DOHH2 (cell line): ENCODE measurements around the gene LIPC.

ENCODE experiments used
- H3F3A ChIP-seq: fragments of 200-600 bp; sonication (generic), shearing (Covaris generic); 2 replicates; pipeline ENCODE4 v1.6.0; 2016; ENCODE audit warnings: antibody characterized with exemption, mild to moderate bottlenecking; ENCODE audit not compliant: control insufficient read depth, insufficient read depth
- H3K27ac ChIP-seq: fragments of 200-600 bp; sonication (generic); 2 replicates; pipeline ENCODE4 v1.5.1; 2014; ENCODE audit warnings: low read depth, mild to moderate bottlenecking, low read length, moderate library complexity
- H3K27me3 ChIP-seq: fragments of 200-600 bp; sonication (generic); 2 replicates; pipeline ENCODE4 v1.6.1; 2014; ENCODE audit warnings: mild to moderate bottlenecking, low read length, mixed read lengths; ENCODE audit not compliant: control insufficient read depth
- H3K36me3 ChIP-seq: fragments of 200-600 bp; sonication (generic); 2 replicates; pipeline ENCODE4 v1.6.1; 2014; ENCODE audit warnings: mild to moderate bottlenecking, low read length, moderate library complexity, mixed read lengths; ENCODE audit not compliant: control insufficient read depth
- H3K4me1 ChIP-seq: fragments of 200-600 bp; sonication (generic); 2 replicates; pipeline ENCODE4 v1.6.1; 2014; ENCODE audit warnings: mild to moderate bottlenecking, low read length, mixed read lengths; ENCODE audit not compliant: control insufficient read depth
- H3K4me2 ChIP-seq: fragments of 200-600 bp; sonication (generic); 2 replicates; pipeline ENCODE4 v1.6.0; 2014; ENCODE audit warnings: mild to moderate bottlenecking, low read length, moderate library complexity
- H3K4me3 ChIP-seq: fragments of 200-600 bp; sonication (generic); 2 replicates; pipeline ENCODE4 v1.5.1; 2014; ENCODE audit warnings: mild to moderate bottlenecking, low read length, mixed read lengths
- H3K79me2 ChIP-seq: fragments of 200-600 bp; sonication (generic); 2 replicates; pipeline ENCODE4 v1.6.1; 2014; ENCODE audit warnings: mild to moderate bottlenecking, low read length, mixed read lengths; ENCODE audit not compliant: control insufficient read depth
- H3K9me2 ChIP-seq: fragments of 200-600 bp; sonication (generic); replicated peaks from 2 replicates; pipeline ENCODE4 v1.6.1; 2014; ENCODE audit warnings: mild to moderate bottlenecking, low read length, mixed read lengths; ENCODE audit not compliant: control insufficient read depth
- H3K9me3 ChIP-seq: fragments of 200-600 bp; sonication (generic); 2 replicates; pipeline ENCODE4 v1.6.1; 2014; ENCODE audit warnings: antibody characterized with exemption, low read length, mixed read lengths; ENCODE audit not compliant: control insufficient read depth, insufficient read depth
- H4K20me1 ChIP-seq: fragments of 200-600 bp; sonication (generic); 2 replicates; pipeline ENCODE4 v1.6.0; 2014; ENCODE audit warnings: low read depth, mild to moderate bottlenecking, antibody characterized with exemption, low read length, moderate library complexity; ENCODE audit not compliant: control insufficient read depth, insufficient read depth
- EZH2phosphoT487 ChIP-seq: fragments of 200-600 bp; sonication (generic); IDR thresholded peaks from 2 replicates; pipeline ENCODE4 v1.6.1; 2017; ENCODE audit warnings: borderline replicate concordance, mild to moderate bottlenecking, antibody characterized with exemption, low read length, moderate library complexity, mixed read lengths
- TF ChIP-seq, protein P1 (sequence below): fragments of 200-600 bp; sonication (generic); IDR thresholded peaks from one replicate; pipeline ENCODE4 v1.5.1; 2014; ENCODE audit warnings: antibody characterized with exemption, mild to moderate bottlenecking, low read depth, low read length; ENCODE audit not compliant: poor library complexity, severe bottlenecking

Gene LIPC

DNA sequence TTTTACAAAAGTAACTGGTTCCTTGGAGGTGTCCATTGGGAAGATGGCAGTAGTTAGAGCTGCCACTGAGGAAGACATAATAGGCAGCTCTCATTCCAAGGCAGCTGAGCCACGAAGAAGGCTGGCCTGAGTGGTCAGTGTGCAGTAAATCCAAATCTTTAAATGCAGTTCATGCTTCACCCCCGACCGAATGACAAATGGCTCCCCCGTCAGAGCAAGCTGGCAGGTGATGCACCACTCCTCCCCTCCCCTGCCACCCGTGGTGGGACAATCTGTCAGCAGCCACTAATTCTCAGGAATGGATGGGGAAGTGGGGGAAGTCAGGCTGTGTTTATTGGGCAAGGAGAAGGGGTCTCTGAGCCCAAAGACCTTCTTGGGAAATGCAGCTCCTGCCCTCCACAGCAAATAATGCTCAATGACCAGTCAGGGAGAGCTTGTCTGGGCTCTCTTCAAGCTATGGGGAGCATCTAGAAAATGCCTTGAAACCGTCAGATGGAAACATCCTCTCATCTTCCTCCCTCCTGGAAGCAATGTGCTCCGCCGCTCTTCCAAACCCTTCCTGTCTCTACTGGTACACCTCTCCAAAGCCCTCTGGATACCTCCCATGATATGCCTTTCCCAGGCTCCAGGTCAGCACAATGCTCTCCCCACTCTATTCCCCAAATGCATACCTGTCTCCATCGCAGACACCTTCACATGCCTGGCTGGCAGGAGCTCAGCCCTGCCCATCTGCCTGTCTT is 65.4 kb downstream of the LIPC start:
- Histone ChIP-seq H3K27me3 (peaks cover 15% of the 10 kb centered on the region), H3K36me3 (no peaks in the 10 kb centered on the region), H4K20me1 (no peaks in the 10 kb centered on the region), H3K27ac (no peak overlapping the region), H3K4me3 (no peak overlapping the region), H3K9me3 (no peaks in the 10 kb centered on the region), H3F3A (no peaks in the 10 kb centered on the region), H3K9me2 (no peaks in the 10 kb centered on the region), H3K4me1 (no peaks in the 10 kb centered on the region), H3K79me2 (no peaks in the 10 kb centered on the region), H3K4me2 (no peak overlapping the region)
- TF ChIP-seq, protein P1, sequence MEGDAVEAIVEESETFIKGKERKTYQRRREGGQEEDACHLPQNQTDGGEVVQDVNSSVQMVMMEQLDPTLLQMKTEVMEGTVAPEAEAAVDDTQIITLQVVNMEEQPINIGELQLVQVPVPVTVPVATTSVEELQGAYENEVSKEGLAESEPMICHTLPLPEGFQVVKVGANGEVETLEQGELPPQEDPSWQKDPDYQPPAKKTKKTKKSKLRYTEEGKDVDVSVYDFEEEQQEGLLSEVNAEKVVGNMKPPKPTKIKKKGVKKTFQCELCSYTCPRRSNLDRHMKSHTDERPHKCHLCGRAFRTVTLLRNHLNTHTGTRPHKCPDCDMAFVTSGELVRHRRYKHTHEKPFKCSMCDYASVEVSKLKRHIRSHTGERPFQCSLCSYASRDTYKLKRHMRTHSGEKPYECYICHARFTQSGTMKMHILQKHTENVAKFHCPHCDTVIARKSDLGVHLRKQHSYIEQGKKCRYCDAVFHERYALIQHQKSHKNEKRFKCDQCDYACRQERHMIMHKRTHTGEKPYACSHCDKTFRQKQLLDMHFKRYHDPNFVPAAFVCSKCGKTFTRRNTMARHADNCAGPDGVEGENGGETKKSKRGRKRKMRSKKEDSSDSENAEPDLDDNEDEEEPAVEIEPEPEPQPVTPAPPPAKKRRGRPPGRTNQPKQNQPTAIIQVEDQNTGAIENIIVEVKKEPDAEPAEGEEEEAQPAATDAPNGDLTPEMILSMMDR, result no peak
- TF ChIP-seq EZH2phosphoT487, result no peak

GRCh38 chr15:58498821-58499580 is 67.2 kb downstream of the LIPC start:
- H3K4me1 ChIP-seq, result no peaks in the 10 kb centered on the region
- no peaks in the 10 kb centered on the region for H3F3A ChIP-seq
- H3K79me2 ChIP-seq, result no peaks in the 10 kb centered on the region
- H3K27ac ChIP-seq, result no peak overlapping the region
- H3K36me3 ChIP-seq, result no peaks in the 10 kb centered on the region
- H3K9me3 ChIP-seq, result no peaks in the 10 kb centered on the region
- H3K4me2 ChIP-seq, result no peak overlapping the region
- no peak for TF ChIP-seq EZH2phosphoT487
- TF ChIP-seq, protein P1, result no peak
- no peak overlapping the region for H3K4me3 ChIP-seq
- no peaks in the 10 kb centered on the region for H3K9me2 ChIP-seq
- H4K20me1 ChIP-seq, result no peaks in the 10 kb centered on the region
- H3K27me3 ChIP-seq, result peaks cover 15% of the 10 kb centered on the region

DNA sequence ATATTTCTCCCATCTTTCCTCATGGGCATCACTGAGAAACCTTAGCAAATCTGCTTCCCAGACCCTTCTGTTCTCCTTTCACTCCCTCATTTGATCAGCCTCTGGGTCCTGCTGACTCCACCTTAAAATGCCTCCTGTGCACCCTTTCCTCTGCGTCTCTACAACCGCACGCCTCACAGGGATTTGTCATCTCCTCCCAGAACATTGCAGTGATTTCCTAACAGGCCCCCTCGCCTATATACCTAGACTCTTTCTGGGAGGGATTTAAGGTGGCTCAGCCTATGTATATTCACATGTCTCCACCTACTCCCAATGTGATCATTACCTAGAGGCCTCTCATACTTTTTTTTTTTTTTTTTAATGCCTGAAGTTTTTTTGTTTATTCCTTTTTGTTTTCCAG is 69.2 kb downstream of the LIPC start:
- no peaks in the 10 kb centered on the region for H3K36me3 ChIP-seq
- H3K9me3 ChIP-seq, result no peaks in the 10 kb centered on the region
- H3K9me2 ChIP-seq, result no peaks in the 10 kb centered on the region
- TF ChIP-seq, protein P1, result no peak
- TF ChIP-seq EZH2phosphoT487, result no peak
- no peak overlapping the region for H3K4me3 ChIP-seq
- no peak overlapping the region for H3K4me2 ChIP-seq
- H3K27me3 ChIP-seq, result peaks cover 4% of the 10 kb centered on the region; the same call in 1 of the 2 replicates
- no peaks in the 10 kb centered on the region for H3F3A ChIP-seq
- no peaks in the 10 kb centered on the region for H3K79me2 ChIP-seq
- no peak overlapping the region for H3K27ac ChIP-seq
- H3K4me1 ChIP-seq, result no peaks in the 10 kb centered on the region
- no peaks in the 10 kb centered on the region for H4K20me1 ChIP-seq
